ENCODE results near the gene PTGDR2.
A peak's percentile ranks its signal among the peaks of the same experiment; 100 is the strongest.

Gene PTGDR2

GRCh38 chr11:60863550-60864521 lies 8.1 kb upstream of the PTGDR2 start:
- DNase-seq (ENCODE audit: low read depth) = no peak
- H3K4me3 ChIP-seq (ENCODE audit: low read depth, low read length) = no peak overlapping the region
- TF ChIP-seq POLR2A (IDR thresholded peaks at IDR 0.05; ENCODE audit: extremely low read depth, insufficient read length) (no peak), CTCF (IDR thresholded peaks at IDR 0.05; ENCODE audit: low read depth, low read length) (no peak), MYC (IDR thresholded peaks at IDR 0.05; ENCODE audit: low read depth, low read length) (no peak), MAX (IDR thresholded peaks at IDR 0.05; ENCODE audit: low read depth, low read length) (no peak)

GRCh38 chr11:60862171-60862570 lies 6.4 kb upstream of the PTGDR2 start:
- TF ChIP-seq CTCF (IDR thresholded peaks at IDR 0.05; ENCODE audit: low read depth, low read length) (no peak), MYC (IDR thresholded peaks at IDR 0.05; ENCODE audit: low read depth, low read length) (no peak), POLR2A (IDR thresholded peaks at IDR 0.05; ENCODE audit: extremely low read depth, insufficient read length) (no peak), MAX (IDR thresholded peaks at IDR 0.05; ENCODE audit: low read depth, low read length) (no peak)
- DNase-seq (ENCODE audit: low read depth) = no peak
- H3K4me3 ChIP-seq (ENCODE audit: low read depth, low read length) = no peak overlapping the region

GRCh38 chr11:60860943-60861342 lies 5.2 kb upstream of the PTGDR2 start:
- H3K4me3 ChIP-seq (ENCODE audit: low read depth, low read length) = no peak overlapping the region
- DNase-seq (ENCODE audit: low read depth) = no peak
- no peak for TF ChIP-seq CTCF (IDR thresholded peaks at IDR 0.05; ENCODE audit: low read depth, low read length)
- TF ChIP-seq POLR2A (IDR thresholded peaks at IDR 0.05; ENCODE audit: extremely low read depth, insufficient read length) = no peak

GRCh38 chr11:60859616-60860250 lies 4.0 kb upstream of the PTGDR2 start:
- DNase-seq (ENCODE audit: low read depth) = no peak
- TF ChIP-seq POLR2A (IDR thresholded peaks at IDR 0.05; ENCODE audit: extremely low read depth, insufficient read length) (no peak), CTCF (IDR thresholded peaks at IDR 0.05; ENCODE audit: low read depth, low read length) (no peak), MAX (IDR thresholded peaks at IDR 0.05; ENCODE audit: low read depth, low read length) (no peak), MYC (IDR thresholded peaks at IDR 0.05; ENCODE audit: low read depth, low read length) (no peak)
- H3K4me3 ChIP-seq (ENCODE audit: low read depth, low read length) = no peak overlapping the region

- no peak overlapping the region for H3K4me3 ChIP-seq (ENCODE audit: low read depth, low read length)
- peak; percentile 49 for DNase-seq (ENCODE audit: low read depth)
- no peak for TF ChIP-seq MAX (IDR thresholded peaks at IDR 0.05; ENCODE audit: low read depth, low read length)
- TF ChIP-seq POLR2A (IDR thresholded peaks at IDR 0.05; ENCODE audit: extremely low read depth, insufficient read length) = no peak
- no peak for TF ChIP-seq MYC (IDR thresholded peaks at IDR 0.05; ENCODE audit: low read depth, low read length)
- no peak for TF ChIP-seq CTCF (IDR thresholded peaks at IDR 0.05; ENCODE audit: low read depth, low read length)
Measured at GRCh38 chr11:60858731-60859464, 3.1 kb upstream of the PTGDR2 start.

Data from NB4 (cell line).